Activated CD4-positive, alpha-beta T cell treated with anti-CD3 and anti-CD28 coated beads for 4 hours (primary cell): ENCODE data around the gene MTA1.

Source experiments
- DNase-seq, 2 donors: peaks; one replicate each; pipeline ENCODE4 v3.0.0-alpha.2; 2020

The MTA1 gene

DNA sequence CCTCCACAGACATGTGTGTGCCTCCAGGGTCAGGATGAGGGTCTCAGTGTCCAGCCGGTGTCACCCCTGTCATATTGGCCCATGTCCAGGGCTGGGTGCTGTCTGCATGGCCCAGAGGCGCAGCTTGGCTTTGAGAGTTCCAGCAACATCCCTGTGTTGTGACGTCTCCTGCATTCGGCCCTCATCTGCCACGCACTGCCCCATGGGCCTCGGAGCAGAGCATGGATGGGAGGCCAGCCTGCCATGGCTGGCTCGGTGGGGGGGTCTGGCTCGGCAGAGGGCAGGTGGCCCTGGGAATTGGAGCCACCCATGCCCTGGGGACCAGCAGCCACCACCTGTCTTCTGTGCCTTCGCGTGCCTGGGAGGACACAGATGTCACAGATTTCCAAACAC lies 32.1 kb upstream of the MTA1 start:
- DNase-seq, result no peak

DNA sequence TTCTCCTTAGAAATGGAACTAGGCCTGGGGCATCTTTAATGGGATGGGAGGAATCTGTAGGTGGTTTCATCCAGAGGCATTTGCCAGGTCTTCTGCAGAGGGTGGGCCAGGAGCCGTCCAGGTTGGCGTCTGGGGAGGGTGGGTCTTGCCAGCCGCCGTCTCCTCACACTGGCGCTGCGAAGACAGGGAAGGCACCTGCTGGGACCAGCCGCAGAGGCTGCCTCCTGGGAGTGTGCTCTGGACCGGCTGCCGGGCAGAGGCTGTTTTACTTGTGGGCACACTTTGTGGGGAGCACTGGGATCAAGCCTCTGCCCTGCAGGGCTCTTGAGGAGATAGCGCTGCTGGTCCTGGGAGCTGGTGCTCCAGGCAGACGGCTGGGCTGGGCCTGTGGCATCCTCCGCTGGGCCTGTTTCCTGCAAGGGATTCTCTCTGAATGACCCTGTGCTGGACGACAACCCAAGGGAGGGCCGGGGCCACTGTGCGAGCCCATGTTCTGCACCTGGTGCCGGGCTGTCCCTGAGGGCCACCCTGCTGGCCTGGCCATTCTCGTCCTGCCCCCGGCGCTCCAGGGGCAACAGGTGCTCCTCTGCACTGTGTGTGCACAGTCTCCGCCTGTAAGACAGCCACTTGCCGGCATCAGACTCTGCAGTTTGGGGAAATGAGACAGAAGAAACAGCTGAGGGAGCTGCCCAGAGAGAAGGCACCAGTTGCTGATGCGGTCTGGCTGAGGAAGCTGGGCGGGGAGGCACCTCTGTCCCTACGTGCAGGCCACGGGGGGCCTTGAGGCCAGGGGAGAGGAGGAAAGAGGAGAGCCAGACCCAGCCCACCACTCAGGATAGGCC lies 31.3 kb upstream of the MTA1 start:
- no peak for DNase-seq

DNA sequence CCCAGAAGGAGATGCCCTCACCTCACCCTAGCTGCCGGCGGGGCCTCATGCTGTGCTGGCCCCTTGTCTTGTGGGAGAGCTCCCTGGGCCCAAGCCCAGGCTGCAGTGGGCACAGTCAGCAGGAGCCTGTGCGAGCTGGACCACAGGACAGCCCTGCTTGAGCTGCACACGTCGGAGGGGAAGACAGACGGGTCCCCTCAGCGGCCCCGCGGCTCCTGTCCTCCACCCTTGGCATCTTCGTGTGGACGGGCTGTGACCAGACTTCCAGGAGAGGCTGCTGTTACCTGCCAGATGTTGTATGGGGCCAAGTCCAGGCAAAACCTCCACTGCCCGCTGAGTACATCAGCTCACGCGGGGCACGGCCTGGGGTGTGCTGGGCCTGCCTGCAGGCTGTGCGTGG lies 30.7 kb upstream of the MTA1 start:
- no peak for DNase-seq

DNA sequence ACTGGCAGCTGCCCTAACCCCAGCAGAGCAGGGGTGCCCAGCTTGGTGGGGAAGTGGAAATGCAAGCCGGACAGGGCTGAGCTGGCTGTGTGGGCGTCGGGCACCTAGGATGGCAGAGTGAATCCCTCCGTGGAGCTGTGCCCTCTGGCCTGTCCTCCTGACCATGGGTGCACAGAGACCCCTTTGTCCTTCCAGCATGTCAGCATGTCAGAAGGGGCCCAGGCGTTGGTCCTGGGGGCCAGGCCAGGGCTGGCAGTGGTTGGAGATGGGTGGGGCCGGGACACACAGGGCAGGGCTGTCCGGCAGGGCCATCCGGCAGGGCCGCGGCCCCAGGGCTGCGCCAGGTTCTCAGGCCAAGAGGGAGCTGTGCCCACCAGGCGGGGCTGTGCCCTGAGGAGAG lies 30.1 kb upstream of the MTA1 start:
- DNase-seq, result no peak

DNA sequence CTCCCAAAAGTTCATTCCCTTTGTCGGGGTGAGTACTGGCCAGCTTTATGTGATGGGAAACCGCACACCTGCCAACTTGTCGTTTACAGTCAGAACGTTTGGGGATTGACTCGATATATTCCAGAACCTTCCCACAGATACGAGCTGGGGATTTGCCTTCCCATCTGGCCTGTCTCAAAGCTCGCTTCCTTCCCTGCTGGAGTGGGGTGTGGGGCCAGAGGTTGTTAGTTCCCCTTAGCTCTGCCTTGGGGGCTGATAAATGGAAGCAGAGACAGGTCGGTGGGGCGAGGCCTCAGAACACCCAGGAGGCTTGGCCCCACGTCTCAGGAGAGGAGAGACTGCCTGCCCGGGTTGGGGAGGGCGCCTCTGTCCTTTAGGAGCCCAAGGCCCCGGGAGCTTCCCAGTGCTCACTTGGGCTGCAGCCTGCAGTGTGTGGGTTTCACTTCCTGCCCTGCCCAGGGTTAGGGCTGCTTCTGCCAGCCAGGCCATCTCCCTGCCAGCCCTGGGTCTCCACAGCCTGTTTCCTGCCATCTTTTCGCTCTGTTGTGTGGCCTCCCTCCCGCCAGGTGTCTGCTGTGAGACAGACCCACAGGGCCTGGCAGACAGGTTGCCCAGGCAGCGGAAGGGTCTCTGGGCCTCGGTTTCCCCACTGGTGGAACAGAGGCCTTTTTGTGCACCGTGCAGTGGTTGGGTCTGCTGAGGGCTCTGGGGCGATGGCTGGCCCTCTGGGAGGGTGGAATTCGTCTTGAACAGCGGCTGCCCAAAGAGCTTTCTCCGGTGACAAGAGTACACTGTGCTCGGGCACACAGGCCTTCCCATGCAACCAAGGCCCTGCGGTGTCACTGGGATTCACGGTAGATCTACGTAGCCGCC lies 29.4 kb upstream of the MTA1 start:
- DNase-seq, result no peak

DNA sequence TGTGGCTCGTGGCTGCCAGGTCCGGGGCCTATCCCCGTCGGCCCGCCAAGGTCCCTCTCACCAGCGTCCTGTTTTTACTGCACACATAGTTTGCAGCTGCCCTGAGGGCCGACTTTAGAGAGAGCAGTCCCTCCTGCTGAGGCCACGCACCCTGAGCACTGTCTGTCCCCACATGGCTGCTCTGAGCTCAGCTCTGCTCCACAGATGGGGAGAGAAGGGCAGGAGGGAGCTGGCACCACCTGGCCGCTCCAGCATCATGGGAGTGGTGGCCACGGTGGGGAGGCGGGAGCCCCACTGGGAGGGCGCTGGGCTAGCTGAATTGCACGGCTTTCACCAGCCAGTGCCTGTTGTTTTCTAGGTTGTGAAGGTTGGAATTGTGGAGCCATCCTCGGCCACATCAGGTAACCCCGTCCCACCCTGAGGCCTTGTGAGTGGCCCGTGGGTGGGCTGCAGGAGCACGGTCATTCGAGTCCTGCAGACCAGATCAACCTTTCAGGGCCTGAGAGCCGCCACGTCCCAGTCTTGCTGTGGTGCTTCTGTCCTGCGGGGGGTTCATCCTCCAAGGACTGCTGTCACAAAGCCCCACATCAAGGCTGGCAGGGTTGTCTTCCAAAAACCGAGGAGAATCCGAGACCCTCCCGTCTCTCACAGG lies 28.7 kb upstream of the MTA1 start:
- DNase-seq, result no peak

DNA sequence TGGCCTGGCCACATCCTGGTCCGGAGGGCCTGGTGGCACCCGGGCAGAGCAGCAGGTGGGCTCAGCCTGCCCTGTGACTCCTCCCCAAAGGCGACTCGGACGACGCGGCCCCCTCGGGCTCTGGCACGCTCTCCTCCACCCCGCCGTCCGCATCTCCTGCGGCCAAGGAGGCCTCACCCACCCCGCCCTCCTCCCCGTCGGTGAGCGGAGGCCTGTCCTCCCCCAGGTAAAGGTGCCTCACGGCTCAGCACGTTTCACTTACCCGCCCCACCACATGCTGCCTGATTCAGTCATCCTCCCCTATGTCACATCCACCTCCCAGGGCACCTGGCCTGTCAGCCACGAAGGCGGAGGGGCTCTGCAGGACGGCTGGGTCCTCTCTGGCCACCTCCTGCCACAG lies 28.1 kb upstream of the MTA1 start:
- no peak for DNase-seq

DNA sequence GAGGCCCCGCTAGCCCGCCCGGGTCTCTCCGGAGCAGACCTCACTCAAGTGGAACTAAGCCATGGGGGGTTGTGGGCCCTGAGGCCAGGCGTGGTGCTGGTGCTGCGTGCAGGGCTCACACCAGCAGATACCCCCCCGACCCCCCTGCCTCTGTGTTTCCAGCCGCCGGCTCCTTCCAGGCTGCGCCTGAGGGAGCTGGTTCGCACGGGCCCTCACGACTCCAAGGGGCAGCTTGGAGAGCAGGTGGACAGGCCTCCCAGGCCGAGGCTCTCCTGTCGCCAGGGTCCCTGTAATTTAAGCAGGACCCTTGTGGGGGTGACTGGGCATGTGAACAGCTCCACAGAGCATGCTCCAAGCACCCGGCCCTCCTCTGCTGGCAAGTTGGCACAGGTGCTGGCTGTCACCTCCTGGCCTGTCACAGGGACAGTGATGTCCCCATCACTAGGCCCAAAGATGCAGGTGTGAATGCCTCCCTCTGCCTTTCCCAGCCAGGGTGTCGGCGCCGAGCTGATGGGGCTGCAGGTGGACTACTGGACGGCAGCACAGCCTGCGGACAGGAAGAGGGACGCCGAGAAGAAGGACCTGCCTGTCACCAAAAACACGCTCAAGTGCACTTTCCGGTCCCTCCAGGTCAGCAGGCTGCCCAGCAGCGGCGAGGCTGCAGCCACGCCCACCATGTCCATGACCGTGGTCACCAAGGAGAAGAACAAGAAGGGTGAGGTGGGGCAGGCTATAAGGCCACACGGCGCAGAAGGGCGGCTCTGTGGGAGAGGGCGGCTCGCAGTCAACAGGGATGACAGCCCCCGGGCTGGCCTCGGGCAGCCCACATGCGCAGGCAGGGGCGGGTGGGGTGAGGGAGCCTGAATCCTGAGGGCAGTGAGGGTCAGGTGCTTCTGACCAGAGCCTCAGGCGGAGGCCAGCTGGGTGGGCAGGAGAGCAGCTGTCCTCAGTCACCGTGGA lies 27.2 kb upstream of the MTA1 start:
- no peak for DNase-seq

DNA sequence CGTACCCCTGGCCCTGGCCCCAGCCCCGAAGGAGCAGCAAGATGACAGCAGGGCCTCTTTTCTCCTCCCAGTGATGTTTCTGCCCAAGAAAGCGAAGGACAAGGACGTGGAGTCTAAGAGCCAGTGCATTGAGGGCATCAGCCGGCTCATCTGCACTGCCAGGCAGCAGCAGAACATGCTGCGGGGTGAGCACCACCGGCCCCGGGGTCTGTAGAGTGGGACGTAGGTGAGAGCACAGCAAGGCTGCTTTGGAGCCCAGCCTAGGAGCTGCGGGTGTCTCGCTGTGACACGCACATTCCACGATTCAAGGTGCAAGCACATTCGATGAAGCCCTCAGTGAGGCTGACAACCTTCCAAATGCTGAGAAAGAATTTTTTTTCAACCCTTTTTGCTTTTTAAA lies 26.5 kb upstream of the MTA1 start:
- no peak for DNase-seq

DNA sequence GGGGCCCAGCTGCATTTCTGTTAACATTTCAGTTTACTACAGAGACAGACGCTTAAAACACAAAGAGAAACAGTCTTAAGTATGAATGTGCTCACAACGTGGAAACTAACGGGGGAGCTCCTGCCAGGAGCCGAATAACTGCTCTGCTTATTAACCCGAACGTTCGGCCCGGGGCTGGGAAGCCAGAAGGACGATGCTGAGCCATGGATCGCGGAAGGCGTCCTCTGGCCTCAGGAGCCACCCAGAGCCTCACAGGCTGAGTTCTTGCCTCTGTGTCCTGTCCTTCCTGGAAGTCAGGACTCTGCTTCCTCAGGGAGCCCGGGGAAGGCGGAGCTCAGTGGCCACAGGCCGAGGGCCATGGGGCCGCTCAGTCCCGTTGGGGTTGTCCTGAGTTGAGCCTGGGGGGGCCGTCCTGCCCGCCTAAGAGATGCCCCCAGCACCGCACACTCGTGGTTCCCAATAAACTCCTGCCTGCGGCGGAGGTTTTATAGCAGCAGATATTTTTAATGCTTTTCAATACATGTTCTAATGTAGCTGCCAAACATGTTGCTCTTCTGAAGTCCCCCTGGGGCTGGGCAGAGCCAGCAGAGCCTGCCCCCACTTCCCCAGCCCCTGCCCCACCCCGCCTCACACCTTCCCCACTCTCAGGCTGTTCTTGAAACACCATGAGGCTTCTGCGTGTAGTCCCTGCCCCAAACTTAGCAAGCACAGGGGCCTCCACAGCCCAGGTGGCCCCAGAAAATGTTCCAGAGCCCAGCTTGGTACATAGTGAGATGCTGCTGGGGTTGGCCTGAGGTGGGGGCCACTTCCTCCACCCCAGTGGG lies 24.7 kb upstream of the MTA1 start:
- no peak for DNase-seq

DNA sequence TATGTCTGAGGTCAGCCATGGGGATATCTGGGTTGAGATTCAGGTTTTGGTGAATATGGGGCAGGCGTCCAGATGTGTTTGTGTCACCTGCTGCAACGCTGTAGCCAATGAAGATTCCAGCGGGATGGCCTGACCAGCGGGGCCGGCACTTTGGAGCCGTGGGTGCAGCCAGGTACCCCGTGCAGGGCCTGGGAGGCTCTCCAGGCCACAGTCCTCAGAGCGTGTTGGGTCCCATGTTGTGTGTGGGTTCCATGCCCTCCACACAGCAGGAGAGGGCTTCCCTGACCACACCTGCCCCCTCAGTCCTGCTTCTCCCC lies 24.1 kb upstream of the MTA1 start:
- DNase-seq, result no peak

DNA sequence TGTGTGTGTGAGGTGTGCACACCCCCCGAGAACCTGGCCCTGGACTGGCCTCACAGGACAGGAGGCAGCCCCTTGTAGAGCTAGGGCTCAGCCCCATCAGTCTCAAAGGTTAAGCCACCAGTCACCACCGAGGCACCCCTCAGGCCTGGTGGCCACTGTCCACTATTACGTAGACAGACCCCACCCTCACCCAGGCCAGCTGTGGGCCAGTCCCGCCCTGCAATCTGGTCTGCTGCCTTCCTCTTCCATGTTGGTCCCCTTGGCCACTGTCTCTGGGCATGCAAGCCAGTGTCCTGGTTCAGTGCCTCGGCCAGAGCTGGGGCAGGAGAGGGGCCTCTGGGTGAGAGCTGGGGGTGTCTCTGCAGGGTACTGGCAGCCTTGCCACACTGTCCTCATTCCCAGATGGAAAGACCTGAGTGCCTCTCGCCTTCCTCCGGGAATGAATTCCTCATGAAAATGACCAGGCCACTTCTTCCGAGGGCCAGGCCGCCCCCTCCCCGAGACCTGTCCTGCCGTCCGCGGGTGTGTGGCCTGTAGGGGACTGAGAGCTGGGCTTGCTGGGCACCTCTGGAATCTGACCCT lies 22.2 kb upstream of the MTA1 start:
- no peak for DNase-seq

DNA sequence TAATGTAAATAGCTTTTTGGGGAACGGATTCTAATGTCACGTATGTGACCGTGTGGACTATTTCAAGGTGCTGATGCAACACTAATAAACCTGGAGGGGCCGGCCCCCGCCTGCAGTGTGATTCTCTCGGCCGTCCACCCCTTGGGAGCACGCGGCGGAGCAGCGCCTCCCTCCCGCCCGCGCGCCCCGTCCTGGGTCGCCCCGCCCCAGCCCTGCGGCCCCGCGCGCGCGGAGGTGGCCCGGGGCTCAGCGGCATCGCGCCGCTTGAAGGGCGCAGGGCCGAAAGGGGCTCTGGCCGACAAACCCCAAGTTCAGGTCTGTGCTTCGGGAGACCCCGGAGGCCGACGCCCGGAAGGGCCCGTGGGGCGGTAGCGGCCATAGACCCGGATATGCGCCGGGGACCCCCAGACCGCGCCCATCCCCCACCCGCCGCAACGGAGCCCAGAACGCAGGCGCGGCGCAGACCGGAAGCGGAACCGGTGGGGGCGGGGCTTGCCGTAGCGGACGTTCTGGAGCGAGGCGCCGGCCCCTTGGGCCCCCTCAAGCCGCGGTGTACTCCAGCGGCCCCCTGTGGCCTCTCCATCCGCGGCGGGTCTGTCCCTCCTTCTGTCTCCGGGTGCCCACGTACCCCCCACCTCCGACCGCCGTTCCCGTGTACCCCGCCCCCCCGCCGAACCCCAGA lies 21.4 kb upstream of the MTA1 start, which contains the start of gene TEX22:
TSS of gene TEX22 (plus strand) at position 495 of the 682 bp plus-strand sequence. CDS start 803 bp downstream, outside the sequence.
- DNase-seq, result peak; percentile 91 to 93

DNA sequence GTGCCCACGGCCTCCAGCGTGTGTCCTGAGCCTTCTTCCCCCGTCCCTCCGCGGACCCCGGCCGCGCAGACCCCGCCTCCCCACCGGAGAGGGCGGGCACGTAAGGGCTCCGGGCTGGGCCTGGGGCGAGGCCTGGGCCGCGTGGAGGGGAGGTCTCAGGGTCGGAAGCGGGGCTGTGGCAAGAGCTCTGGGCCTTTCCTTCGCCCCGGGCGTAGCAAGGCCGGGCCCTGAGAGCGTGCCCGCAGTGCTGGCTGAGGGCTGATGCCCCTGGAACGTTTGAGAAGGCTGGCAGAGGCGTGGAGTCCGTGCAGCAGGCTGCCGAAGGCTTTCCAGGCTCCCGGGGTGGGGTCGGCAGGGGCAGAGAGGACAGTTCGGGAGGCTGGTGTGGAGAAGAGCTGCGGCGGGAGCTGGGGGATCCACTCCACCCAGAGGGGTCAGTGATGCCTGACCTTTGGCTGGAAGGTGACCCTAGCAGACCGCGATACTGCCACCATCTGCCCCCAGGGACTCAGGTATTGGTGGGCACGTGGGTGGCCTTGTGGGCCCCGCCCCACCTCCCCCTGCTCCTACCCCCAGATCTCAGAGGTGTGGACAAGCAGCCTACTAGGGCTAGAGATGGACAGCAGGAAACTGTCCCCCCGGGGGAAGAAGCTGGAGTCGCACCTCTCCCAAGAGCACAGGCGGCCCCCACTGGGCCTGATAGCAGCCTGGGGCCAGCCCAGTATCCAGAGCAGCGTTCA lies 20.7 kb upstream of the MTA1 start:
- DNase-seq, result peak in 1 of 2 donors; percentile 46

DNA sequence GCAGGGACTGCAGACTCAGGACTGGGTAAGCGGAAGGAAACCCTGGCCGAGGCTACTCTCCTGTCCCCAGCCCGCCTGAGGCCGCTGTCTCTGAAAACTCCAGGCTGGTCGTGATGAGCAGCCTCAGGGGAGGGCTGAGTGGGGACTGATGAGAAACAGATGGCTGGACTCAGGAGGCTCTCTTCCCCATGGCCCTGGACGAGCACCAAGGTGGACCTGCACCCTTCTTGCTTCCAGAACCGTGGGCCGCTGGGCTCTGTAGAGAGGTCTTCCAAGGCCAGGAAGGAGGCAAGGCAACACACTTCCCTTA lies 20.2 kb upstream of the MTA1 start:
- no peak for DNase-seq

DNA sequence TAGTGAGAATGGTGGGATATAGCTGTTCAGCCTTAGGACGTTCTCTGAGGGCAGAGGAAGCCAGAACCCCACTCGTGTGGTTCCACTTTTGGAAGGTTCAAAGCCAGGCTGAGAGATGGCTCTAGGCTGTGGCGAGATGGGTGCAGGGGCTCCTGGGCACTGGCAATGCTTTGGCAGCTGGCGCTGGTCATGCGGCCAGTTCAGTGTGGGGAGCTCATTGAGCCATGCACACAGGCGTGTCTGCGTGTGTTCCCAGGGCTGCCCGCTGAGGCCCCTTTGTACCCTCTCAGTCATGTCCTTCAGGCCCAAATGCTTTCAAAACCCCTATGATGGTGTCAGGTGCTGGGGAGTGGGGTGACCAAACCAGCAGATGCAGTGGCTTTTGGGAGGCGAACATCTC lies 19.6 kb upstream of the MTA1 start:
- no peak for DNase-seq

DNA sequence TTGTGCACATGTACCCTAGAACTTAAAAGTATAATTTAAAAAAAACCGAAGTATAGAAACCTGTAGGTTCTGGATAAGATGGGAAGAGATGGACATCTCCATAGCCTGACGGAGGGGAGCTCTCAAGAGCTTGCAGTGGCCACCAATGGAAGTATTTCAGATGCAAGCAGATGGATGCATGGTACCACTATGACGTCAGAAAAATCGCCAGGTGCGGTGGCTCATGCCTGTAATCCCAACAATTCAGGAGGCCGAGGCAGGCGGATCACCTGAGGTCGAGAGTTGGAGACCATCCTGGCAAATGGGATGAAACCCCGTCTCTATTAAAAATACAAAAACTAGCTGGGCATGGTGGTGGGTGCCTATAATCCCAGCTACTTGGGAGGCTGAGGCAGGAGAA lies 17.9 kb upstream of the MTA1 start:
- no peak for DNase-seq

DNA sequence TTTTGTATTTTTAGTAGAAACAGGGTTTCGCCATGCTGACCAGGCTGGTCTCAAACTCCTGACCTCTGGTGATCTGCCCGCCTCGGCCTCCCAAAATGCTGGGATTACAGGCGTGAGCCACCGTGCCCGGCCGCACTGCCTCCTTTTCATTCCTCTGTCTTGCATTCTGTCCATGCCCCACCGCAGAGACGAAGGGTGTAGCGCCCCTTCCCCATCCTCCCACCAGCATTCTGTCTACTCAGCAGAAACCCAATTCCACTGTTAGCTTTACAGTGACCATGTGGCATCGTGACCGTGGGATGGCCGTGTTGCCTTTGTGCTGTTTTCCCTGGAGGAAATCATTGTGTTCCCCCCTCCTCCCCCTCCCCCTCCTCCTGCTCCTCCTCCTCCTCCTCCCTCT lies 11.0 kb upstream of the MTA1 start:
- DNase-seq, result no peak

DNA sequence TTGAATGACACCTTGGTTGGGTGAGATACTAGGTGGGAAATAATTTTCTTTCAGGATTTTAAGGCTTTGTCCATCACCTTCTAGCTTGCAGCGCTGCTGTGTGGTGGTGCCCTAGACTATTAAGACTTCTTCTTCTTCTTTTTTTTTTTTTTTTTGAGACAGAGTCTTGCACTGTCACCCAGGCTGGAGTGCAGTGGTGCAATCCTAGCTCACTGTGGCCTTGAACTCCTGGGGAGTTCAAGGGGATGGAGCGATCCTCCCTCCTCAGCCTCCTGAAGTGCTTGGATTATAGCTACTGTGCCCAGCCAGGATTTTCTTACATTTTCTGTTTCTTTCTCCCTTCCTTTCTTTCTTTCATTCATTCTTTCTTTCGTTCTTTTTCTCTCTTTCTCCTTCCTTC lies 10.3 kb upstream of the MTA1 start:
- DNase-seq, result no peak

DNA sequence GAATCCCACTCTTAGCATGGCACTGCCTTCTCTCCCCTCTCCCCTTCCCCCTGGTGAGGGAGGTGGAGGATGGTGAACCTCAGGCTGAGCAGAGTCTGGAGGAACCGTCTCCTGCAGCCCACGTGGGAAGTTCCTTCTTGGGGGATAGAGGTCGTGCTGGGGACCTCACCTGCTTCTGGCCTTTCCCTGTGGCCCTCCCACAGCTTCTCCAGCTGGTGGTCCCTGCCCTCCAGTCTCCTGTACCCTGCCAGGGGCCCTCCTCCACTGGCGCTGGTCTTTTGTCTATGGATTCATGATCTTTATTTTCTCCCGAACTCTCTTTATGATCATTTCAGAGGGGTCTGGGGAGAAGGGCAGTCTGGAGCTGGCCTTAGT lies 9.0 kb upstream of the MTA1 start:
- no peak for DNase-seq
